ENCODE data around the gene ZBTB43.

ZBTB43 gene

DNA sequence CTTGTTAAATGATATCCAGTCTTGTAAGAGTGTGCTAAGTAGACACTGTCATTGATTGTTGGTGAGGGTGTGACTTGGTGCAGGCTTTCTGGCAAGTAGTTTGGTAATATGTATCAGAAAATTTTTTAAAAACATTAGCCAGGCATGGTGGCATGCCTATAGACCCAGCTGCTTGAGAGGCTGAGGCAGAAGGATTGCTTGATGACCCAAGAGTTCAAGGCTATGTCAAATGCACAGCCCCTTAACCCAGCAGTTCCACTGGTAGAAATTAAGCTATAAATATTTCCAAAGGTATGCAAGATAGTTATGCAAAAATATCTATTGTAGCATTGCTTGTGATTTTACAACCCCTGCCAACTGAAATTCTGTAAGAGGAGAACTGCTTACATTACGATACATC lies 24.2 kb downstream of the ZBTB43 start:
- DNase-seq (ENCODE audit: low read depth in 2 of 2), result no peak

DNA sequence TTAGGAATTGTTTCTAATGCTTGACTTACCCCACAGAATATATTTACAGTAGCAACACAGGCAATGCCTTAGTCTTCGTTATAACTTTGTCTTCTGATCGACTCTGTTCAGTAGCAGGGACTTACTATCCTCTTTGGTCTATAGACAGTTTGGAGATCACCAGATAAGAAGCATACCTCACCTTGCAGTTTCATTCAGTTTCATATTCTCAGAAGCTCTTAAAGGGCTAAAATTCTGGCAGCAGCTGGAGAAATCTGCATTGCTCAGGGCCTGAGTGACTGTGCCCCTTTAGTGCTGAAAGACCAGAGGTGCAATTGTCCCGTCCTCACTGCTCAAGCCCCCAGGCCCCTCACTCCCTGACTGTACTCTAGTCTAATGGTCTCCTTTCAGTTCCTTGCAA lies 26.0 kb downstream of the ZBTB43 start:
- DNase-seq (ENCODE audit: low read depth in 2 of 2), result no peak

- no peak for DNase-seq (ENCODE audit: low read depth in 2 of 2)
Measured at GRCh38 chr9:126832440-126832839, 27.6 kb downstream of the ZBTB43 start.

GRCh38 chr9:126833020-126833419 lies 28.2 kb downstream of the ZBTB43 start:
- no peak for DNase-seq (ENCODE audit: low read depth in 2 of 2)

DNA sequence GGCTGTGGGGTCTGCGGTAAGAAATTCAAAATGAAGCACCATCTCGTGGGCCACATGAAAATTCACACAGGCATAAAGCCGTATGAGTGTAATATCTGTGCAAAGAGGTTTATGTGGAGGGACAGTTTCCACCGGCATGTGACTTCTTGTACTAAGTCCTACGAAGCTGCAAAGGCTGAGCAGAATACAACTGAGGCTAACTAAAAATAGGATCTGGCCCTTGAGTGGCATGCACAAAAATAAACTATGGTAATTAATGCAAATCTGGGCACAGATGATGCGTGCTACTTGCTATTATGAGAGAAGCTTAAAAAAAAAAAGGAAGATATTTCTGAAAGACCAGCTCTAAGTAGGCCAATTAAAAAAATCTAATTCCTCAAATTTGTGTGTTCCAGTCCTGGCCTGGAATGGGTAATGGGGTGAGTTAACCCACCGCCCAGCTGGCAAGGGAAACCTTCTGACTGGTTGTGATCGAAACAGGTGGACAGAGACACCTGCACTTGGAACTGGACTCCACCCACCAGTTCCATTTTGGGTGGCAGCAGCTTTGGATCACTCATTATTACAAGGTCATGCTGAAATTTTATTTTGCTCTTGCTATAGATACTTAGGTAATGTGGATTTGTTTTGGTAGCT lies 29.0 kb downstream of the ZBTB43 start:
- DNase-seq (ENCODE audit: low read depth in 2 of 2), result no peak

GRCh38 chr9:126834672-126835071 lies 29.8 kb downstream of the ZBTB43 start:
- DNase-seq (ENCODE audit: low read depth in 2 of 2), result no peak

DNA sequence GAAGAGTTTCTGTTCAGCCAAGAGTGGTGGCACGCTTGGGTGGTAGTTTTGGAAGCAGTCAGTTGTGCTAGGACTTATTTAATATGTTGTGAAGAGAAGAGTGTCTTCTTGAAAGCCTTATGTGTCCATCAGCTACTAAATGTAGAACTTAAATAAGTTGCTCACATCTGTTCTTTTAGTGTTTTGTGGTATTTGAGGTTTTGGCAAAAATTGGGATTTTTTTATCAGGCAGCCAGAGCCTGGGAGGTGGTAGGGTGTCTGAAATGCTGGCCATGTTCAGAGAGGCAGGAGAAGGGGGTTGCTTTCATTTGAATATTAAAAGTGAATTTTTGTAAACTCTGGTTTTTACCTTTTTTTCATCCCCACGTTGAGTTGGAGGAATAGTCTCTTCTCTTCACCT lies 31.4 kb downstream of the ZBTB43 start:
- DNase-seq (ENCODE audit: low read depth in 2 of 2), result no peak

- no peak for DNase-seq (ENCODE audit: low read depth in 2 of 2)
Measured at GRCh38 chr9:126838055-126838811, 33.4 kb downstream of the ZBTB43 start.

DNA sequence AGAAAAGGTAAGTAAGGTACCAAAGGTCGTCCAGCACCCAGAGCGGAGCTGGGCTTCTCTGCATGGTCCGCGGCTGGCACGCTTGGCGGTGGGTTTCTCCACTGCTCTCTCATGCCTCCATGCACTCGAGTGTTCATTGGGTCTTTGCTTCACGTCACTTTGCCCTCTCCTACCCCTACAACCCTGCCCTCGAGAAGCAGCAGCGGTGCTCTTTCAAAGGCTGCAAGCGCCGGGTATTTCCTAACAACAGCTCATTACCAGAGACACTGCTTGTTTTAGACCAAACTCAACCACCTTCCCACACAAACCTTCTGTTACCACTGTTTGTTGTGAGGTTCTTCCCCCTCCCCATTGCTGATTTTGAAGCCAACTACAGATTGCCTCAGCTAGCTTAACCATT lies 34.1 kb downstream of the ZBTB43 start:
- DNase-seq (ENCODE audit: low read depth in 2 of 2), result no peak

DNA sequence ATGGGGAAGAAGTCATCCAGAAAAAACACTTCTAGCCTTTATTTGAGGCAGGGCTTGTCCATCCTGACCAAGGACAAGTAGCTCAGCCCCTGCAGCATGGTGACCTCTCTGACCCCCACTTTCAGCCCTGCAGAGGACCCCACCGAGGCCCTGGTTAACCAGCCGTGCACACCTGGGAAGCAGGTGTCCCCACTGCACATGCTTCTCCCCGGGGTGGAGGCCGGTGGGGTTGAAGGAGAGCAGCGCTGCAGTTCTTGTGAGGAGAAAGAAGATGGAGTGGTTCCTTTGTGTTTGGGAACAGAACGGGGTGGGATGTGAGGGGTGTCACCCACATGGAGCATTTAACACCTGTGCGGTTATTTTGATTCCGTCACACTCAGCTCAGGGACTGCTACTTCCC lies 34.5 kb downstream of the ZBTB43 start:
- no peak for DNase-seq (ENCODE audit: low read depth in 2 of 2)

GRCh38 chr9:126842220-126842842 lies 37.5 kb downstream of the ZBTB43 start:
- DNase-seq (ENCODE audit: low read depth in 2 of 2), result no peak

DNA sequence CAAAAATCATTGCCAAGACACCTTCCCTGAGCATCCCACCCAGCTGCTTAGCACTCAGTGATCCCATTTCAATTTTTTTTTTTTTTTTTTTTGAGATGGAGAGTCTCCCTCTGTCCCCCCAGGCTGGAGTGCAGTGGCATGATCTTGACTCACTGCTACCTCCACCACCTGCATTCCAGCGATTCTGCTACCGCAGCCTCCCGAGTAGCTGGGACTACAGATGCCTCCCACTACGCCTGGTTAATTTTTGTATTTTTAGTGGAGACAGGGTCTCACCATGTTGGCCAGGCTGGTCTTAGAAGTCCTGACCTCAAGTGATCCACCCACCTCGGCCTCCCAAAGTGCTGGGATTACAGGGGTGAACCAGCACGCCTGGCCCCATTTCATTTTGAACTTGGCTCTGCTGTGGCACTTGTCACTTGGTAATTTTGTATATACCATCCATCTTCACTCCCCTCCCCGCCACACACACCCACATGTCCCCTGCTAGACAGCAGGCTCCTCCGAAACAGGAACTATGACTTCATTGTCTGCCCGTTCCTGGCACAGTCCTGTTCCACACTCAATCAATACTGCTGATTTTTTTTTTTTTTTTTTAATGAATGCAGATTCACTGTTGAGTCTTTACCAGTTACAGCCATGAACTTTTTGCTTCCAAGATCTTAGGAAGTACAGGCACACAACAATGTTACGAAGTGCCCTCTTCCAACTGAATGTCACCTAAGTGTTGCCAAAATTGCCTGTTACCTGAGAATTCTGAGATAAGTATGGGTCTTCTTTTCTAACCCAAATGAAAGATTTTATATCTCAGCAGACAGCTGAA lies 38.3 kb downstream of the ZBTB43 start:
- DNase-seq (ENCODE audit: low read depth in 2 of 2), result no peak

GRCh38 chr9:126844085-126844484 lies 39.2 kb downstream of the ZBTB43 start:
- DNase-seq (ENCODE audit: low read depth in 2 of 2), result no peak

DNA sequence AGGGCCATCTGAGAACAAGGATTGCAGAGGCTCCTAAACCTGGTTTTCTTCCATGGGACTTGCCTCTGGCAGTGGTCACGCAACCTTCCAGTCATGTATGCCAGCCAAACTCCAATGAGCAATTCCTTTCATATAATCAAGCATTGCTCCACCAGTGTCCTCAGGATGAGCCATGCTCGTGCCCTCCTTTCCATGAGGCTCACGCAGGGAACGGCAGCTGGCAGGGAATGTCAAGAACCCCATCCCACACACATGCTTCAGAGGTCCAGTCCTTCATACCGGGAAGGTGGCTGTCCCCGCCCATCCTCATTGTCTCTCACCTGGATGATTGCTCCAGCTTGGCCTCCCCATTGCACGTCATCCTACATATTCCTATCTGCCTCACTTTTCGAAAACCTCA lies 42.2 kb downstream of the ZBTB43 start:
- DNase-seq (ENCODE audit: low read depth in 2 of 2), result no peak

DNA sequence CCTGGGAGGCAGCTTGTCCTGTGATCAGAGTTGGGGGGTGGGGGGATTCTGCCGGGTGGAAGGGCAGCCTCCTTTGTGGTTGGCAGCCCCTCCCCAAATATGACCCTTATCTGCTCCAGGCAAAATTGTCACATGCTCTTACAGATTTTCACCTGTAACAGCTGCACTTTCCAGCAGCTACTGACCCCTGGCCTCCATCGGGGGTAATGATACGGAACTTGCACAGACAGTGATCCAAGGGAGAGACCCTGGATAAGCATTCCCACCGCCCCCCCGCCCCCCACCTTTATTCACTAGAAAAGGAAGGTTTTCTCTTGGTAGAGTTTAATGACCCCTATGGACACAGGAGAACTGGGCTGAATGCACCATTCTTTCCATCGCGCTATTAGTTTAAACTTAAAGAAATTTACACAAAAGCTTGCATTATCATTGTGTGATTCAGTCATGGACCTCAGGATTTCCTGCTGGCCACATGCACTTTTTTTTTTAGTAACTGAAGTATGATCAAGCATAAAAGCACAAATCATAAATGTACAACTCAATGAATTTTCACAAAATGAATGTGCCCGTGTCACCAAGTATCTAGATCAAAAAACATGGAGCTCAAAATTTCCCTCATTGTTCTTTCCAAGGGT lies 44.9 kb downstream of the ZBTB43 start:
- no peak for DNase-seq (ENCODE audit: low read depth in 2 of 2)

GRCh38 chr9:126851286-126851880 lies 46.5 kb downstream of the ZBTB43 start:
- DNase-seq (ENCODE audit: low read depth in 2 of 2), result no peak

DNA sequence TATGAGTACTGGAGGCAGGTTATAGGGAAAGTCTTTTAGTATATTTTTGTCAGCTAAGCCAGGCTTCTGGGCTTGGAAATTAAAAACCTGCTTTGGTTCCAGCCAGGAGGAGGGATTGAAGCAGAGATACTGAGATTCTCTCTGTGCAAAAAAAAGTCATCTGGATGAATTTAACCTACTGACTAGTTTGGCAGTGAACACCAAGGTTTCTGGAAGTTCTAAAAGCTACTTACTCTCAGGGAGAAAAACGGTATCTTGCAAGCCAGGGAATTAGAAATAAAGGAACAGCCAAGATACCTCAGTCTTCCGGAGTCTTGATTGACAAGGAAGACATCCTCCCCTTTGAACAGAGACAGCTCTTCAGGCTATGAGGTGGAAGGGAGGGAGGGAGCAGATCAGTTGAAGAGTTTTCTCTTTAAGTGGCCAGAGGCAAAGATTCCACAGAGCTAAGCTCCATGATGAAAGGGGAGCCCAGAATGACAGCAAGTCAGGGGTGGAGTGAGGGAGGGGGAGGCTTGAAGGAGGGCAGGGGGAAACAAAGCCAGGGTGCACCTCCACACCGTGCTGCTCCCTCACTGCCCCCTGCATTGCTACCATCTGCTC lies 47.3 kb downstream of the ZBTB43 start:
- DNase-seq (ENCODE audit: low read depth in 2 of 2), result no peak

DNA sequence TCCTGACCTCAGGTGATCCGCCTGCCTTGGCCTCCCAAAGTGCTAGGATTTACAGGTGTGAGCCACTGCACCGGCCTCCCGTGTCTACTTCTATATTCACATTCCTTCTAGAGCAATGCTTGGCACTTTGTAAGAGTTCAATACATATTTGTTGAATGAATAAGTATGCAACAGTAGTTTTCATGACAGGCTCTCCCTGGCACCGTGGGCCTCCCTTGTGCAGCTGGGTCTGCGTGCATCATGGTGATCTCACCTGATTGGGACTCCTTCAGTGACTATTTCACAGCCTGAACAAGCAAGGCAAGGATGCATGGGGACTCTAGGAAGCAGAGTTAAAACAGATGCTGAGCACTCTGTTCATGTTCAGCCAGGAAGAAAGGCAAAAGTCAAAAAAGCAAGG lies 48.8 kb downstream of the ZBTB43 start:
- DNase-seq (ENCODE audit: low read depth in 2 of 2), result no peak

GRCh38 chr9:126854734-126855133 lies 49.9 kb downstream of the ZBTB43 start:
- DNase-seq (ENCODE audit: low read depth in 2 of 2), result no peak

DNA sequence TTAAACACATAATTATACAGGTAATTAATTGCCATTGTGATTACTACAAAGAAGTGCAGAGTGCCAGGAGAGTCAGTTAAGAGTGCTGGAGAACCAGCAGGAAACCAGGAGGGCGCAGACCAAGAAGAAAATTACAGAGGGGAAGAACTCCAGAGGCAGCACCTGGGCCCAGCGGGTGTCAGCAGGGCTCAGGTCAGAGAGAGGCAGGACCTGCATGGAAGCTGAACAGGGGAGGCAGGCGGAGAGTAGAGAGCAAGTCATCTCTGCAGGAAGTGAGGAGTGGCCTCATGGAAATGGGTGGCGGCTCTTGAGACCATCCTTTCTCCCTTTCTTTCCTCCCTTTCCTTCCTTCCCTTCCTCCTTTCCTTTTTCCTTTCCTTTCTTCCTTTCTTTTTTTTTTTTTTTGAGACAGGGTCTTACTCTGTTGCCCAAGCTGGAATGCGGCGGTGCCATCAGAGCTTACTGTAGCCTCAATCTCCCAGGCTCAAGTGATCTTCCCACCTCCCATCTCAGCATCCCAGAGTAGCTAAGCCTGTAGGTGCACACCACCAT lies 51.6 kb downstream of the ZBTB43 start:
- no peak for DNase-seq (ENCODE audit: low read depth in 2 of 2)

All from stimulated activated CD8-positive, alpha-beta memory T cell treated with anti-CD3 and anti-CD28 coated beads, Interleukin-7, amount 100 ng/mL, for 4 hours (primary cell).